ENCODE data around the gene EIF4B. TPM values are rescaled to one million over a fixed set of nuclear protein-coding genes. Genes with fewer than 3 reads are reported as not detected.

EIF4B gene
- total and polyA plus RNA-seq, 9 of the 15 experiments (the other 6 are each of a cell fraction or from before 2014, with no cell fraction given) = 138 to 669 (median 552) TPM

DNA sequence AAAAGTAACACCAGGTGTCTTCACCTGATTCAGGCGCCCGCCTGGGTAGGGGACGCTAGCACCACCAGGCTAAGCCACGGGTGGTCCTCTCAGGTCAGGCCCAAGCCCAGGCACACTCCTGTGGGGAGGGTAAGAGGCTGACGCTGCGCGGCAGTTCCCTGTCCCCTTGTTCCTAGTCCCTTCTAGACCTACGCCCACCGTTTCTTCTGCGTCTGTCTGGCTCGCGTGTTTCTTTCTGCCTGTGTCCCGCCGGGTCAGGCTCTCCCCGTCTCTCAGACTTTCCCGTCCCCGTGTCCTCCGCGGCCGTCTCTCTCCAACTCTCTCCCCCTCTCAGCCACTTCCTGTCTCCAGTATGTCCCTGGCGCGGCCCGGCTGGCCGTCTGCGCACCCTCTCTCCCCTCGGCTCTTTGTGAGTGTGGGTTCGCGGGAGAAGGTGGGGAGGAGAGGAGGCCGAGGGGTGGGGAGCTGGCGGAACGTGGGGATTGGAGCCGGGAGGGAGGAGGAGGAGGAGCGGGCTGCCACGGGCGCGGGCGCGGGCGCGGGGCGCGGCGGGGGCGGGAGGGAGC lies 40.5 kb downstream of the EIF4B start (continued):
- TF ChIP-seq ZNF696 (CRISPR knock-in tag; conservative IDR thresholded peaks at IDR 0.05) = no peak
- peak; percentile 8; the same call in 1 of the 2 replicates for TF ChIP-seq RB1 (IDR thresholded peaks at IDR 0.05; ENCODE audit: low read depth)
- peak; percentile 35; the same call in 1 of the 2 replicates for TF ChIP-seq ARID1B (IDR thresholded peaks at IDR 0.05)
- TF ChIP-seq NBN (IDR thresholded peaks at IDR 0.05; ENCODE audit: low read depth) = peak; percentile 47; the same call in 1 of the 2 replicates
- TF ChIP-seq SPI1 (IDR thresholded peaks at IDR 0.05; ENCODE audit: borderline replicate concordance, low read depth, low read length) = peak; percentile 76
- TF ChIP-seq ZNF609 (CRISPR knock-in tag; IDR thresholded peaks at IDR 0.05; ENCODE audit: borderline replicate concordance) = 0 out of 2 replicates have a peak, but pooled peaks have one; percentile 16
- TF ChIP-seq ZFX (CRISPR knock-in tag; IDR thresholded peaks at IDR 0.05) = peak; percentile 46; the same call in 1 of the 2 replicates
- TF ChIP-seq ZNF395 (CRISPR knock-in tag; IDR thresholded peaks at IDR 0.05) = peak; percentile 17; the same call in 1 of the 2 replicates
- peak; percentile 42; the same call in 1 of the 2 replicates for TF ChIP-seq ZBTB17 (CRISPR knock-in tag; IDR thresholded peaks at IDR 0.05)
- 0 out of 2 replicates have a peak, but pooled peaks have one; percentile 7 for TF ChIP-seq SNIP1 (IDR thresholded peaks at IDR 0.05; ENCODE audit: low read depth)
- TF ChIP-seq EGR1 (conservative IDR thresholded peaks at IDR 0.05) = peak; percentile 76
- TF ChIP-seq HCFC1 (IDR thresholded peaks at IDR 0.05; ENCODE audit: low read depth, low read length) = 0 out of 2 replicates have a peak, but pooled peaks have one; percentile 3
- TF ChIP-seq ZFP1 (CRISPR knock-in tag; IDR thresholded peaks at IDR 0.05) = peak; percentile 22; the same call in 1 of the 2 replicates
- peak; percentile 91 for TF ChIP-seq ELF4 (CRISPR knock-in tag; IDR thresholded peaks at IDR 0.05)
- TF ChIP-seq HLTF (IDR thresholded peaks at IDR 0.05) = peak; percentile 56; the same call in 1 of the 2 replicates
- peak; percentile 64; the same call in 1 of the 2 replicates for TF ChIP-seq PML (IDR thresholded peaks at IDR 0.05; ENCODE audit: low read length)
- peak; percentile 32; the same call in 1 of the 2 replicates for TF ChIP-seq XRCC5 (IDR thresholded peaks at IDR 0.05; ENCODE audit: low read depth, low read length)
- peak; percentile 61 to 72; a peak in 2 of 4 replicates for TF ChIP-seq MLLT1 (IDR thresholded peaks at IDR 0.05)
- TF ChIP-seq MTF1 (CRISPR knock-in tag; IDR thresholded peaks at IDR 0.05; ENCODE audit: borderline replicate concordance) = no peak
- 0 out of 2 replicates have a peak, but pooled peaks have one; percentile 30 for TF ChIP-seq ZNF75A (CRISPR knock-in tag; IDR thresholded peaks at IDR 0.05)
- TF ChIP-seq ZKSCAN8 (CRISPR knock-in tag; IDR thresholded peaks at IDR 0.05) = no peak
- peak; percentile 59 for TF ChIP-seq TAF7 (tag; IDR thresholded peaks at IDR 0.05)
- no peak for TF ChIP-seq ZNF384 (IDR thresholded peaks at IDR 0.05; ENCODE audit: low read depth, low read length)
